Caco-2 (cell line): ENCODE results near the gene CTAGE1. TPM values are rescaled to one million over a fixed set of nuclear protein-coding genes. Genes with fewer than 3 reads are reported as not detected.
A peak's percentile ranks its signal among the peaks of the same experiment; 100 is the strongest.

Source experiments
- BruUV-seq: library from RNA; stranded (reverse); fragments of 400-500 nt; replicated peaks from 2 replicates; lab custom pipeline; 2021; lab: Mats Ljungman, UMichigan
- CTCF ChIA-PET: fragments of 300-600 bp; sonication (Branson Sonifier 250); formaldehyde crosslinking; loops from one replicate; lab custom pipeline; 2022; ENCODE audit warnings: antibody characterized with exemption; lab: Charles Lee
- POLR2A ChIA-PET: fragments of 300-600 bp; sonication (Branson Sonifier 250); formaldehyde crosslinking; loops from one replicate; lab custom pipeline; 2022; ENCODE audit warnings: antibody characterized with exemption; lab: Charles Lee
- DNase-seq, 2 experiments: peaks; one replicate each; pipeline versions ENCODE4 v3.0.0 to v3.0.0-alpha.2; 2020 to 2022
- H3K27me3 ChIP-seq: replicated peaks from 2 replicates; pipeline ENCODE4 v1.6.0; 2011; ENCODE audit warnings: low read length; ENCODE audit not compliant: control insufficient read depth, insufficient read depth
- H3K36me3 ChIP-seq: 2 replicates; pipeline ENCODE4 v1.5.1; 2011; ENCODE audit warnings: low read length; ENCODE audit not compliant: control insufficient read depth, insufficient read depth
- H3K4me1 ChIP-seq: fragments of 250-450 bp; sonication (Bioruptor Pico); 2 replicates; pipeline ENCODE4 v1.5.1; 2020; ENCODE audit warnings: mild to moderate bottlenecking
- H3K4me3 ChIP-seq: 2 replicates; pipeline ENCODE4 v1.5.1; 2011; ENCODE audit warnings: low read depth, mild to moderate bottlenecking, control low read depth, low read length
- H3K9me3 ChIP-seq: fragments of 250-450 bp; sonication (Bioruptor Pico); 2 replicates; pipeline ENCODE4 v1.5.1; 2020; ENCODE audit warnings: mild to moderate bottlenecking, moderate library complexity
- H3K27ac Mint-ChIP-seq: one replicate; pipeline ENCODE4 v1.8.0; 2022; ENCODE audit warnings: mixed read lengths; ENCODE audit not compliant: unreplicated experiment
- H3K27me3 Mint-ChIP-seq: one replicate; pipeline ENCODE4 v1.8.0; 2022; ENCODE audit warnings: mixed read lengths; ENCODE audit not compliant: insufficient read depth, unreplicated experiment
- H3K36me3 Mint-ChIP-seq: one replicate; pipeline ENCODE4 v1.8.0; 2022; ENCODE audit warnings: mild to moderate bottlenecking, mixed read lengths; ENCODE audit not compliant: insufficient read depth, unreplicated experiment
- H3K4me1 Mint-ChIP-seq: one replicate; pipeline ENCODE4 v1.8.0; 2022; ENCODE audit warnings: low read depth, mixed read lengths; ENCODE audit not compliant: unreplicated experiment
- H3K4me3 Mint-ChIP-seq: one replicate; pipeline ENCODE4 v1.8.0; 2022; ENCODE audit warnings: mild to moderate bottlenecking, moderate library complexity, mixed read lengths; ENCODE audit not compliant: unreplicated experiment
- H3K9me3 Mint-ChIP-seq: one replicate; pipeline ENCODE4 v1.8.0; 2022; ENCODE audit warnings: mixed read lengths; ENCODE audit not compliant: unreplicated experiment
- CTCF ChIP-seq, 2 experiments: fragments of 200-600 bp in 1 of 2; IDR thresholded peaks; 1 replicate in 1 of 2; 2 replicates in 1 of 2; pipeline versions ENCODE4 v1.5.1 to v1.8.0; 2011 to 2022; ENCODE audit warnings: antibody characterized with exemption in 1 of 2, control low read depth in 1 of 2, inconsistent platforms in 1 of 2, low read depth in 1 of 2, low read length in 1 of 2, mild to moderate bottlenecking in 1 of 2, moderate library complexity in 1 of 2; ENCODE audit not compliant: insufficient read depth in 1 of 2, severe bottlenecking in 1 of 2, unreplicated experiment in 1 of 2
- intact Hi-C: fragments of 100-400 bp; cut with micrococcal nuclease; formaldehyde crosslinking; loops from one replicate; pipeline ENCODE4 v1.10.0; 2022; ENCODE audit not compliant: unreplicated experiment
- total RNA-seq: library from RNA; stranded (reverse); gene quantifications from 2 replicates; pipeline ENCODE4 v1.2.3, GENCODE V29; 2022

CTAGE1 gene
- total RNA-seq, 1 experiment from 2014 or later, result not detected

GRCh38 chr18:22363867-22364463 is 53.8 kb downstream of the CTAGE1 start:
- no peaks in the 10 kb centered on the region for H3K9me3 ChIP-seq
- Mint-ChIP-seq H3K27ac (no peak overlapping the region), H3K4me1 (no peaks in the 10 kb centered on the region), H3K4me3 (no peak overlapping the region), H3K36me3 (no peaks in the 10 kb centered on the region), H3K27me3 (no peaks in the 10 kb centered on the region), H3K9me3 (no peaks in the 10 kb centered on the region)
- no TSS peak for BruUV-seq
- peak in 1 of 2 experiments; percentile 49 for TF ChIP-seq CTCF (IDR thresholded peaks at IDR 0.05; ENCODE audit: insufficient read depth in 1 of 2, low read depth in 1 of 2, low read length in 1 of 2, severe bottlenecking in 1 of 2, unreplicated experiment in 1 of 2)
- ChIA-PET CTCF (interaction anchor here (0.5 to 1.7 kb wide), 4 partner anchors 170 to 407 kb away, joined by 3 to 5 read pairs (median 4); partner anchors contain the start of gene GATA6), POLR2A (no interaction called here)
- intact Hi-C loops, result loop anchor here (10.0 kb wide), 1 partner anchor 449 kb away; no protein-coding TSS in a partner anchor
- DNase-seq, result peak in 1 of 2 experiments; percentile 22
- no peak overlapping the region for H3K4me3 ChIP-seq
- H3K27me3 ChIP-seq, result no peaks in the 10 kb centered on the region
- H3K36me3 ChIP-seq, result no peaks in the 10 kb centered on the region
- no peaks in the 10 kb centered on the region for H3K4me1 ChIP-seq

Other genes starting within 250 kb of the CTAGE1 start
- gene GATA6, start 248.3 kb downstream of the CTAGE1 start, total RNA-seq, result 124 and 136 TPM in 2 replicates